Activated CD4-positive, alpha-beta T cell treated with anti-CD3 and anti-CD28 coated beads, Interleukin-2, amount 50 U/mL, for 1 hour (primary cell): ENCODE data around the gene ISLR2.

Experiments used
- DNase-seq: peaks from one replicate; pipeline ENCODE4 v3.0.0-alpha.2; 2020

ISLR2 gene

DNA sequence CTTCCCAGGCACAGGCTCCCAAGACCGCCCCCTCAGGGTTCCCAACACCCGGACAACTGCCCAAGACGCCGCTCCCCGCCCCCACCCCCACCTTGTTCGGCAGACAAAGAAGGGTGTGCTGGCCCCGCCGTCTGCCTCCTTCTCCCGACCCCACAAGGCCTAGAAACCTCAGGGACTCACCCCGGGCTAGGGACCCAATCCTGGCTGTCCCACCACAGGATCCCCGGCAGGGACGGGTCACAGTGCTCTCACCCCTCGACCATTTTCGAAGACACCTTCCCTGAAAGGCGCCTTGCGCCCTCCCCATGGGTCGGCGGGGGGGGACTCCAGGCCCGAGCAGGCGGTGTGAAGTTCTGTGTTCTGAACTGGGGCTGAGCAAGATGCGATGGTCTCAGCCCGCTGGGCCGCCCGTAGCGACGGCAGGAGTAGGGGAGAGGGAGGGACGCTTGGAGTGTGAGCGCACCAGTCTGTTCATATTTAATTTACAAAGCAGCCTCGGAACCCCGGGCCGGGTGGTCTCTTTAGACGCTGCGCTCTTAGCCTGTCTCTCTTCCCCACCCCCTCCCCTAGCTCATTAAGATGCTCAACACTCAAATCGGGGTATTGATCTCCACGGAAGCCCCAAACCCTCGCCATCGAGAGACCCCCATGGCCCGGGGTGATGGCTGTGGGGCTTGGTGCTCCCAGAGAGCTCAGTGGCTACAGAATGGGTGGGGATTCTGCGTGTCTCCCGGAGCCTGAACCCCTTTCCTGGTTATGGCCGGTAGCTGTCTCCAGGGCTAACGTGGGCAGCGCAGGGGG lies 1.4 kb upstream of the ISLR2 start:
- no peak for DNase-seq

DNA sequence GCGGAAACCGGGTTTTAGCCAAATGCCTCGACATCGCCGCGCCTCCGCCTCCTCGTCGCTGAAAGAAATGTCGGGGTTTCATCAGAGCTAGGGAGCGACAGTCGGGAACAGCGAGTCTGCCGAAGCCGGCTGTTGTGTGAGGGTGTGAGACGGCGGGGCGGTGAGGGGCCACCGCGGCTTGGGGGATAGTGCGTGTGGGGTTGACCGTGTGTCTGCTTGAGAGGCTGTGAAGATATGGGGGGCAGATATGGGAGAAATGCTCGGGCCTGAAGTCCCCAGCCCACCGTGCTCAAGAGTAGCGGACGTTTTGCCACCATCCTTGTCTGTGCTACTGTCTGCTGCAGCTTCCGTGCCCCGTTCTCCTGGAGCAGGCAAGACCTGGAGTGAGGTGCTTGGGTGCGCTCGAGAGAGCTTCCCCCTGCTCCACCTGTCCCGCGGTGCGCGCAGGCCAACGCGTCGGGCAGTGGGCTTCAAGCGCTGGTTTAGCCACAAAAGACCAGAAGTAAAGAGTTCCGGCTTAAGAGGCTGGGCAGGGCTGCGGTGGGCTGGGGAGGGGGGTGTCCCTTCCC lies 716 bp upstream of the ISLR2 start:
- no peak for DNase-seq

DNA sequence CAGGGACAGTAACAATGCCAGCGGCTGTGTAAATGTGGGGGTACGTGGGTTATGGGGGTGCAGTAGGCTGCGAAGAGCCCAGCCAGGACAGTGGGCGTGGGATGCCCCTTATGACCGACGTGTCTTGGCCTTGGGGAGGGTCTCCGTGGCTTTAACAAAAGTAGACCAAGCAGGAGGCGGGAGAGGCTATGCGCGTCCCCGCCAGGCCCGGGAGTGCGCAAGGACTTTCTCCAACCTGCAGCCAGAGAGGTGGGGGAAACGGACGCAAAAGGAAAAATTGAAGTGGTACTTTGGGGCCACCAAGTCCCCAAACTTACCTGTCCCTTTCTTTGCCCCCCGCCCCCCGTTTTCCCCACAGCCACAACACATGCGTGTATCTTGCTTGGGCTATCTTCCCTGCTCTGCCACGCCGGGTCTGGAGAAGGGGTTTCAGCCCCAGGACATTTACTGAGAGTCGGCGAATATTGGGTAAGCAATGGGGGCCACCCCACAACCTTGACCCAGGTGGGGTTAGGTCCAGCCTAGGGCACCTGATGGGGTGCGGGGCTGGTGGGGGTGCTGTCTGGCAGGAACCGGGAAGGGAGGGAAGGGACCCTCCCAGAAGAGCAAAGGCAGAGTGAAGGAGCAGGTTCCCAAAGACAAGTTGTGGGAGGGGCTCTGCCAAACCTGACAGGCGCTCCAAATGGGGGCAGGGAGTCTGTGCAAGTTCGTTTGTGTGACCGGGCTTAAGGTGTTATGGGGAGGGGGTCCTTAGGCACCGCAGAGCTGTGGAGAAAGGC lies 652 bp downstream of the ISLR2 start:
- DNase-seq, result no peak

DNA sequence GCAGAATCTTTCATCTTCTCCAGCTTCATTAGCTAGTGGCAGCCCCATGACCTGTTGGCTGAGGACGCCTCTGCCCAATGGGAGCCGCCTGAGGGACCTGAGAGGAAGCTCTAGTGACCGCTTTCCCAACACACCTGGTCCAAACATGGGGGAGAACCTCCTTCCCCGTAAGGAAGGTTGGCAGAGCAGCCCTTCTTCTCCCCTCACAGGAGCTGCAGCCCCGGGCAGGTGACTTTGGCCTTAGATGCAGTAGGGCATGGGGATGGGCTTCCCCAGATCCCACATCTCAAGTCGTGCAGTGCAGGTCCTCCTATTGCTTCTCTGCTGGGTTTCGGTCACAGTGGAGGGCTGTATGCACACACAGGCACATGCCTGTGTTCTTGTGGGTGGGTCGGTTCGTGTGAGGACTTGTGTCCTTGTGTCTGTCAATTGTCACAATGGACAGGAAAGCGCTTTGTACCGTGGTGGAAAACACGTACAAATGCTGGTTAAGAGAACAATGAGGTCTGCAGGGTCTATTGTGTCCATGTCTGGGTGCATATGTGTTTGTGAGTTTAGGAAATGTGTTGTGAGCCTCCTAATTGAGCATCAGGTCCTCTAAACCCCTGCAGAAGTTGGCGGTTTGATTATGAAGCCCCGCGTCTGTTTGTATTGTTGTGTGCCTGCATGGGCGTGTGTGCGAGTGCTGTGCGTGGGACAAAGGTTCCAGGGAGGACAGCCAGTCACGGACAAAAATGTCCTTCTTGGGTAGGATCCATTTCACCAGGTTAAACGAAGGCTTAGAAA lies 1.4 kb downstream of the ISLR2 start:
- no peak for DNase-seq

DNA sequence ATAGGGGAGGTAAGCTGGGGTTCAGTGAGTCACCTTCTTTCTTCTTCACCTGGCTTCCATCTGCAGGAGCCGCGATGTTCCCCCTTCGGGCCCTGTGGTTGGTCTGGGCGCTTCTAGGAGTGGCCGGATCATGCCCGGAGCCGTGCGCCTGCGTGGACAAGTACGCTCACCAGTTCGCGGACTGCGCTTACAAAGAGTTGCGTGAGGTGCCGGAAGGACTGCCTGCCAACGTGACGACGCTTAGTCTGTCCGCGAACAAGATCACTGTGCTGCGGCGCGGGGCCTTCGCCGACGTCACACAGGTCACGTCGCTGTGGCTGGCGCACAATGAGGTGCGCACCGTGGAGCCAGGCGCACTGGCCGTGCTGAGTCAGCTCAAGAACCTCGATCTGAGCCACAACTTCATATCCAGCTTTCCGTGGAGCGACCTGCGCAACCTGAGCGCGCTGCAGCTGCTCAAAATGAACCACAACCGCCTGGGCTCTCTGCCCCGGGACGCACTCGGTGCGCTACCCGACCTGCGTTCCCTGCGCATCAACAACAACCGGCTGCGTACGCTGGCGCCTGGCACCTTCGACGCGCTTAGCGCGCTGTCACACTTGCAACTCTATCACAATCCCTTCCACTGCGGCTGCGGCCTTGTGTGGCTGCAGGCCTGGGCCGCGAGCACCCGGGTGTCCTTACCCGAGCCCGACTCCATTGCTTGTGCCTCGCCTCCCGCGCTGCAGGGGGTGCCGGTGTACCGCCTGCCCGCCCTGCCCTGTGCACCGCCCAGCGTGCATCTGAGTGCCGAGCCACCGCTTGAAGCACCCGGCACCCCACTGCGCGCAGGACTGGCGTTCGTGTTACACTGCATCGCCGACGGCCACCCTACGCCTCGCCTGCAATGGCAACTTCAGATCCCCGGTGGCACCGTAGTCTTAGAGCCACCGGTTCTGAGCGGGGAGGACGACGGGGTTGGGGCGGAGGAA lies 2.6 kb downstream of the ISLR2 start:
- no peak for DNase-seq

GRCh38 chr15:74133694-74134386 lies 3.5 kb downstream of the ISLR2 start:
- DNase-seq, result no peak

DNA sequence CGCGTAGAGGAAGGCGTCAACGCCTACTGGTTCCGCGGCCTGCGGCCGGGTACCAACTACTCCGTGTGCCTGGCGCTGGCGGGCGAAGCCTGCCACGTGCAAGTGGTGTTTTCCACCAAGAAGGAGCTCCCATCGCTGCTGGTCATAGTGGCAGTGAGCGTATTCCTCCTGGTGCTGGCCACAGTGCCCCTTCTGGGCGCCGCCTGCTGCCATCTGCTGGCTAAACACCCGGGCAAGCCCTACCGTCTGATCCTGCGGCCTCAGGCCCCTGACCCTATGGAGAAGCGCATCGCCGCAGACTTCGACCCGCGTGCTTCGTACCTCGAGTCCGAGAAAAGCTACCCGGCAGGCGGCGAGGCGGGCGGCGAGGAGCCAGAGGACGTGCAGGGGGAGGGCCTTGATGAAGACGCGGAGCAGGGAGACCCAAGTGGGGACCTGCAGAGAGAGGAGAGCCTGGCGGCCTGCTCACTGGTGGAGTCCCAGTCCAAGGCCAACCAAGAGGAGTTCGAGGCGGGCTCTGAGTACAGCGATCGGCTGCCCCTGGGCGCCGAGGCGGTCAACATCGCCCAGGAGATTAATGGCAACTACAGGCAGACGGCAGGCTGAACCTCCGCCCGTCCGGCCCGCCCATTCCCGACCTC lies 4.1 kb downstream of the ISLR2 start:
- DNase-seq, result no peak

GRCh38 chr15:74135041-74135565 lies 4.7 kb downstream of the ISLR2 start:
- DNase-seq, result no peak

GRCh38 chr15:74136540-74136813 lies 6.1 kb downstream of the ISLR2 start:
- no peak for DNase-seq

DNA sequence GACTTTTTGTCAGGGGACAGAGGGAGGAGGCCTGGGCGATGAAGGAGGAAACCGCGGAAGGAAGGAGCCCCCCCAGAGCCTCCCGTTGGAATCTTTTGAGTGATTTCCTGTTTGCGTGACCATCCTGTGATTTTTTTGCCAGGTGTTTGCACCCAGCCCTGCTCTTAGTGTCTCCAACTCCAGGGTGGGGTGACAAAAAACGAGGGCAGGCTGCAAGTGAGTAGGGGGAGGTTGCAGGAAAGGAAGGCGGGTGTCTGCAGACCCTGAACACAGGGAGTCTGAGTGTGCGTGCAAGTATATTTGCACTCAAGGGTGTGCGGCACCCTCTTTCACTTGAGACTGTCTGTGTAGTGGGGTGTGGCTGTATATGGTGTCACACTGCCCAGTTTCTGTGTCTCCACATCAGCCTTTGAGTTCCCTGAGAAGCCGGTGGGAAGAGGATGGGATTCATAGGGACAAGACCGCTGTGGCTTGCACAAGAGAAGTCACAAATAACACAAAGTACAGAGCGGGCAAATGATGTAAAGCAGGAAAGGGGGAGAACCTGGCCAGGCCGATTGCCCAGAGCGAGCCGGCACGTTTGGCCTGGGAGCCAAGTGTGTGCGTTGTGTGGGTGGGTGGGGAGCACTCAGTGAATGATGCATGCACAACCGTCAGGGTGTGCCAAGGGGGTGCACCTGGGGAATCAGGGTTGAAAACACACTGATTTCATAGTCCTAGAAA lies 6.6 kb downstream of the ISLR2 start:
- DNase-seq, result no peak

- DNase-seq, result no peak
These were observed 7.1 kb downstream of the ISLR2 start for GRCh38 chr15:74137537-74137894.

GRCh38 chr15:74138642-74139041 lies 8.3 kb downstream of the ISLR2 start:
- DNase-seq, result no peak

DNA sequence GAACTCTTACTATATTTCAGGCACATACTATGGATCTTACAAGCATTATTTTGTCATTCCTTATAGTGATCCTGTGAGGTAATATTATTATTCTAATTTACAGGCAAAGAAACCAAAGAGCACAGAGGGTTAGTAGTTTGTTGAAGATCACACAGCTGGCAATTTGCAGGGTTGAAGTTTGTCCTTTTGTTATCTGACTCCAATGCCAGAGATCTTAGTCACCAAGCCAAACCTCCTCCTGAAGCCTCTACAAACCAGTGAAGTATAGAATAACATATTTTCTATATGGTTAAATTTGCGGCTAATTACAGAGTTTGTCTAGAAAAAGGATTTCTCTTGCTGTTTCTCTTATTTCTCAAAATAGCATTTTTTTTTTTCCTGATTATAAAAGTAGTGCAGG lies 11.2 kb downstream of the ISLR2 start:
- no peak for DNase-seq

- no peak for DNase-seq
These were observed 13.9 kb downstream of the ISLR2 start for GRCh38 chr15:74144153-74144775.

DNA sequence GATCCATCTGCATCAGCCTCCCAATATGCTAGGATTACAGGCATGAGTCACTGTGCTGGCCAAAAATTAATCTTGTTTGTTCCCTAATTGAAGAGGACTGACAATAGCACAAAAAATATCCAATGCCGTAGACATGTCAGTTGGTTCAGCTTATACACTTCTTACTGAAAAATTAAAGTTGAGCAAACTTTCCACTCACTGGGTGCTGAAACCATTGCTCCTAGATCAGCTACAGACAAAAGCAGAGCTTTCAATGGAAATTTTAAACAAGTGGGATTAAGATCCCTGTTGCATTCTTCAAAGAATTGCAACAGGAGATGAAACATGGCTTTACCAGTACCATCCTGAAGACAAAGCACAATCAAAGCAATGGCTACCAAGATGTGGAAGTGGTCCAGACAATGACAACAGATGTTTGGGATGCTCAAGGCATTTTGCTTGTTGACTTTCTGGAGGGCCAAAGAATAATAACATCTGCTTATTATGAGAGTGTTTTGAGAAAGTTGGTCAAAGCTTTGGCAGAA lies 16.0 kb downstream of the ISLR2 start:
- no peak for DNase-seq

- no peak for DNase-seq
These were observed 16.7 kb downstream of the ISLR2 start for GRCh38 chr15:74147051-74147450.

- DNase-seq, result no peak
These were observed 25.5 kb downstream of the ISLR2 start for GRCh38 chr15:74155766-74156417.

- no peak for DNase-seq
These were observed 26.5 kb downstream of the ISLR2 start for GRCh38 chr15:74156678-74157411.
